ENCODE measurements around the gene HSPA2. TPM values are rescaled to one million over a fixed set of nuclear protein-coding genes. Genes with fewer than 3 reads are reported as not detected.

Gene HSPA2
- polyA plus RNA-seq, 1 donor from 2014 or later = 0.26 TPM

Other genes starting within 250 kb of the HSPA2 start
- 1.3 TPM for gene ESR2, start 246.4 kb upstream of the HSPA2 start, polyA plus RNA-seq
- 74.7 TPM for gene MTHFD1, start 152.4 kb upstream of the HSPA2 start, polyA plus RNA-seq
- gene AKAP5, start 75.2 kb upstream of the HSPA2 start, polyA plus RNA-seq = 0.66 TPM
- 19.4 TPM for gene ZBTB25, start 36.9 kb upstream of the HSPA2 start, polyA plus RNA-seq
- 57.3 TPM for gene ZBTB1, start 36.0 kb upstream of the HSPA2 start, polyA plus RNA-seq
- gene PPP1R36, start 9.2 kb downstream of the HSPA2 start, polyA plus RNA-seq = not detected
- 4.7 TPM for gene PLEKHG3, start 163.7 kb downstream of the HSPA2 start, polyA plus RNA-seq

Data from IgD-negative memory B cell (primary cell).